ENCODE results near the gene RRP15. TPM values are rescaled to one million over a fixed set of nuclear protein-coding genes. Genes with fewer than 3 reads are reported as not detected.

Gene RRP15
- total and polyA plus RNA-seq, 9 donors = 10.7 to 20.7 (median 17.9) TPM

GRCh38 chr1:218324226-218324580 is 39.1 kb downstream of the RRP15 start:
- no peaks in the 10 kb centered on the region for H3K4me1 ChIP-seq (ENCODE audit: control insufficient read depth, insufficient read depth, low read length)
- no peaks in the 10 kb centered on the region for H3K9me3 ChIP-seq (replicated peaks; ENCODE audit: control insufficient read depth, low read depth, low read length)
- no peak overlapping the region for H3K4me3 ChIP-seq (ENCODE audit: low read length)
- DNase-seq = no peak
- H3K36me3 ChIP-seq (ENCODE audit: control insufficient read depth, insufficient read depth, low read length) = peaks cover 21% of the 10 kb centered on the region
- 96% methylated on average over 18 of the region's 20 CpGs for WGBS (ENCODE audit: insufficient coverage)
- no peaks in the 10 kb centered on the region for H3K27me3 ChIP-seq (ENCODE audit: control insufficient read depth, insufficient read depth, low read length)
- H3K27ac ChIP-seq (ENCODE audit: low read length) = no peak overlapping the region

- 85% methylated on average over 3 of the region's 3 CpGs for WGBS (ENCODE audit: insufficient coverage)
- H3K9me3 ChIP-seq (replicated peaks; ENCODE audit: control insufficient read depth, low read depth, low read length) = no peaks in the 10 kb centered on the region
- H3K27me3 ChIP-seq (ENCODE audit: control insufficient read depth, insufficient read depth, low read length) = no peaks in the 10 kb centered on the region
- peaks cover 8% of the 10 kb centered on the region for H3K36me3 ChIP-seq (ENCODE audit: control insufficient read depth, insufficient read depth, low read length)
- DNase-seq = no peak
- no peaks in the 10 kb centered on the region for H3K4me1 ChIP-seq (ENCODE audit: control insufficient read depth, insufficient read depth, low read length)
- H3K4me3 ChIP-seq (ENCODE audit: low read length) = no peak overlapping the region
- H3K27ac ChIP-seq (ENCODE audit: low read length) = no peak overlapping the region
Observed at GRCh38 chr1:218328769-218329168, 43.7 kb downstream of the RRP15 start.

DNA sequence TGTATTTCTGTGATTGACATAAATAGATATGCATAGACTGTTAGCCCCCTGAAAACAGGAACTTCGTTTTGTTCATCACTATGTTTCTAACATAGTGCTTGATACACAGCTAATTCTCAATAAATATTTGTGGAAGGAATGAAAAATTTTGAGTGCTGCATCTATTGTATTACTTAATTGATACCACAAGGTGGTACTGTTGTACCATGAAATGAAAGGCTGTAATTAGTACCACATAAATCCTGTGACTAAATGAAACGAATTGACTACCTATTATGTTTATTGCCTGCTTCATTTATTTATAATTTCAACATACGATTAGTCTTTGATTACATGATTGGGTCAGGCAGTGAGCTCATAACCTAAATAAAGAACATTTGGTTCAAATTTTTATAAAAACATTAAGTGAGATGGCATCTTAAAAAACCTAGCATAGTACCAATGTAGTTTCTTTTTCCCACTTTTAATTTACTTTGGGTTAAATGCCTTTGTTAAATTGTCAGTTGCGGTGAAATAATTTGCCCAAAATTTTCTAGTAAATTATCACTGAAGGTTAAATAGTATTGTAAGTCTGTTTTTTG is 45.0 kb downstream of the RRP15 start:
- Histone ChIP-seq H3K4me1 (ENCODE audit: control insufficient read depth, insufficient read depth, low read length) (no peaks in the 10 kb centered on the region), H3K27ac (ENCODE audit: low read length) (no peak overlapping the region), H3K36me3 (ENCODE audit: control insufficient read depth, insufficient read depth, low read length) (peaks cover 2% of the 10 kb centered on the region), H3K4me3 (ENCODE audit: low read length) (no peak overlapping the region), H3K27me3 (ENCODE audit: control insufficient read depth, insufficient read depth, low read length) (no peaks in the 10 kb centered on the region), H3K9me3 (replicated peaks; ENCODE audit: control insufficient read depth, low read depth, low read length) (no peaks in the 10 kb centered on the region)
- WGBS (ENCODE audit: insufficient coverage) = no CpG with 5 or more reads among the region's 4 CpGs
- peak; percentile 68 for DNase-seq

- no peaks in the 10 kb centered on the region for H3K27me3 ChIP-seq (ENCODE audit: control insufficient read depth, insufficient read depth, low read length)
- peaks cover 3% of the 10 kb centered on the region for H3K4me1 ChIP-seq (ENCODE audit: control insufficient read depth, insufficient read depth, low read length)
- DNase-seq = no peak
- H3K9me3 ChIP-seq (replicated peaks; ENCODE audit: control insufficient read depth, low read depth, low read length) = no peaks in the 10 kb centered on the region
- no peak overlapping the region for H3K27ac ChIP-seq (ENCODE audit: low read length)
- peaks cover 2% of the 10 kb centered on the region for H3K36me3 ChIP-seq (ENCODE audit: control insufficient read depth, insufficient read depth, low read length)
- no peak overlapping the region for H3K4me3 ChIP-seq (ENCODE audit: low read length)
Observed at GRCh38 chr1:218332416-218332815, 47.3 kb downstream of the RRP15 start.

- WGBS (ENCODE audit: insufficient coverage) = 100% methylated on average over 1 of the region's 2 CpGs
- H3K27ac ChIP-seq (ENCODE audit: low read length) = peak overlapping the region; percentile 73
- H3K4me1 ChIP-seq (ENCODE audit: control insufficient read depth, insufficient read depth, low read length) = peaks cover 3% of the 10 kb centered on the region
- H3K27me3 ChIP-seq (ENCODE audit: control insufficient read depth, insufficient read depth, low read length) = no peaks in the 10 kb centered on the region
- DNase-seq = peak; percentile 76
- H3K9me3 ChIP-seq (replicated peaks; ENCODE audit: control insufficient read depth, low read depth, low read length) = no peaks in the 10 kb centered on the region
- no peaks in the 10 kb centered on the region for H3K36me3 ChIP-seq (ENCODE audit: control insufficient read depth, insufficient read depth, low read length)
- H3K4me3 ChIP-seq (ENCODE audit: low read length) = no peak overlapping the region
Observed at GRCh38 chr1:218336328-218336727, 51.2 kb downstream of the RRP15 start.

GRCh38 chr1:218339267-218339831 is 54.3 kb downstream of the RRP15 start:
- peak; percentile 72 for DNase-seq
- WGBS (ENCODE audit: insufficient coverage) = no CpG with 5 or more reads among the region's 1 CpG
- no peak overlapping the region for H3K4me3 ChIP-seq (ENCODE audit: low read length)

GRCh38 chr1:218341325-218341724 is 56.2 kb downstream of the RRP15 start:
- Histone ChIP-seq H3K9me3 (replicated peaks; ENCODE audit: control insufficient read depth, low read depth, low read length) (no peaks in the 10 kb centered on the region), H3K27me3 (ENCODE audit: control insufficient read depth, insufficient read depth, low read length) (no peaks in the 10 kb centered on the region), H3K27ac (ENCODE audit: low read length) (no peak overlapping the region), H3K36me3 (ENCODE audit: control insufficient read depth, insufficient read depth, low read length) (no peaks in the 10 kb centered on the region), H3K4me3 (ENCODE audit: low read length) (no peak overlapping the region), H3K4me1 (ENCODE audit: control insufficient read depth, insufficient read depth, low read length) (peaks cover 4% of the 10 kb centered on the region)
- no CpG with 5 or more reads among the region's 1 CpG for WGBS (ENCODE audit: insufficient coverage)
- DNase-seq = no peak

More at GRCh38 chr1:218339267-218339831, 54.3 kb downstream of the RRP15 start:
- peaks cover 3% of the 10 kb centered on the region for H3K4me1 ChIP-seq (ENCODE audit: control insufficient read depth, insufficient read depth, low read length)
- no peaks in the 10 kb centered on the region for H3K36me3 ChIP-seq (ENCODE audit: control insufficient read depth, insufficient read depth, low read length)
- no peaks in the 10 kb centered on the region for H3K27me3 ChIP-seq (ENCODE audit: control insufficient read depth, insufficient read depth, low read length)
- H3K27ac ChIP-seq (ENCODE audit: low read length) = no peak overlapping the region
- no peaks in the 10 kb centered on the region for H3K9me3 ChIP-seq (replicated peaks; ENCODE audit: control insufficient read depth, low read depth, low read length)

DNA sequence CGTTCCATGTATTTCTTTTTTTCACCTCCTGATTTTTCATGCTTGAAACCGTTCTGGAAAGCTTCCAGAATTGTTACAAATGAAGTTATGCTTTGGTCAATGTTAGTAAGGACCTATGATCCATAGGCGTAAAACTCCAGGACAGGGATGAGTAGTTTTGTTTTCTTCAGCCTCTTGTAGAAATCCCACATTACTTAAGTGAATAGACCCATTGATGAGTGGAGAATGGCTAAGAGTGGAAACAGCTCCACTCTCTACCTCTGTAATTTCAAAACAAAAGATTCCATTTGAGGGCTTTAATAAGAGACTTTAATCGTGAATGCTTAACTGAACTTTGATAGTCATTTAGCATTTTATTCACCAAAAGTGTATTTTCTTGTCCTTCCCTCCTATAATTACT is 57.0 kb downstream of the RRP15 start:
- no CpG with 5 or more reads among the region's 4 CpGs for WGBS (ENCODE audit: insufficient coverage)
- Histone ChIP-seq H3K27me3 (ENCODE audit: control insufficient read depth, insufficient read depth, low read length) (no peaks in the 10 kb centered on the region), H3K4me3 (ENCODE audit: low read length) (no peak overlapping the region), H3K36me3 (ENCODE audit: control insufficient read depth, insufficient read depth, low read length) (no peaks in the 10 kb centered on the region), H3K27ac (ENCODE audit: low read length) (no peak overlapping the region), H3K9me3 (replicated peaks; ENCODE audit: control insufficient read depth, low read depth, low read length) (no peaks in the 10 kb centered on the region), H3K4me1 (ENCODE audit: control insufficient read depth, insufficient read depth, low read length) (peaks cover 4% of the 10 kb centered on the region)
- DNase-seq = no peak

DNA sequence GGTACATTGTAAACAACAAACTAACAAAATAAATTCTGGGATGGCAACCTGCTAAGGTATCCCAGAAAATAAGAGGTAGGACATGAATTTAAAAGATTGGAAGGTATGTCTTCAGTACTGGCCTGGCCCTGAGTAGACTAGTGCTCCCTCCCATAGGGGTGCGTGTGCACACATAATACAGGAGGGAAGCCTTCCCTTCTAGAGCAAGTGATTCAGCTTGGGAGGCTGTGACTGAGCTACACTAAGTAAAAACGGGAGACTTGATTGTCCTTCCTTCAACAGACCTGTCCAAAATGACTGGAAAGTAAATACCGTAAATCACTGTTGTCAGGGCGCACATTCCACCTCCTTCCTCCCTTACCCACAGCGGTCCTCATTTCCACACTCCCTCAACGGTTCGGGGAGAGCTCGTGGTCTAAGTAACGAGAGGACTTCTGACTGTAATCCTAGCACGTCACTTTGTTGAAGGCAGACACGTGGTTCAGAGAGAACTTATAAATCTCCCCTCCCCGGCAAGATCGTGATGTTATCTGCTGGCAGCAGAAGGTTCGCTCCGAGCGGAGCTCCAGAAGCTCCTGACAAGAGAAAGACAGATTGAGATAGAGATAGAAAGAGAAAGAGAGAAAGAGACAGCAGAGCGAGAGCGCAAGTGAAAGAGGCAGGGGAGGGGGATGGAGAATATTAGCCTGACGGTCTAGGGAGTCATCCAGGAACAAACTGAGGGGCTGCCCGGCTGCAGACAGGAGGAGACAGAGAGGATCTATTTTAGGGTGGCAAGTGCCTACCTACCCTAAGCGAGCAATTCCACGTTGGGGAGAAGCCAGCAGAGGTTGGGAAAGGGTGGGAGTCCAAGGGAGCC is 60.0 kb downstream of the RRP15 start, which contains the start of gene TGFB2:
Gene TGFB2 (plus strand): TSS at position 523 of the 859 bp plus-strand sequence. CDS start 1,366 bp downstream, outside the sequence.
- DNase-seq = peak; percentile 96
- Histone ChIP-seq H3K27me3 (ENCODE audit: control insufficient read depth, insufficient read depth, low read length) (no peaks in the 10 kb centered on the region), H3K36me3 (ENCODE audit: control insufficient read depth, insufficient read depth, low read length) (no peaks in the 10 kb centered on the region), H3K4me3 (ENCODE audit: low read length) (peak within 1 kb of the TSS; percentile 83), H3K4me1 (ENCODE audit: control insufficient read depth, insufficient read depth, low read length) (peaks cover 4% of the 10 kb centered on the region), H3K9me3 (replicated peaks; ENCODE audit: control insufficient read depth, low read depth, low read length) (no peaks in the 10 kb centered on the region), H3K27ac (ENCODE audit: low read length) (peak within 1 kb of the TSS; percentile 99)
- 0% methylated on average over 8 of the region's 22 CpGs for WGBS (ENCODE audit: insufficient coverage)

DNA sequence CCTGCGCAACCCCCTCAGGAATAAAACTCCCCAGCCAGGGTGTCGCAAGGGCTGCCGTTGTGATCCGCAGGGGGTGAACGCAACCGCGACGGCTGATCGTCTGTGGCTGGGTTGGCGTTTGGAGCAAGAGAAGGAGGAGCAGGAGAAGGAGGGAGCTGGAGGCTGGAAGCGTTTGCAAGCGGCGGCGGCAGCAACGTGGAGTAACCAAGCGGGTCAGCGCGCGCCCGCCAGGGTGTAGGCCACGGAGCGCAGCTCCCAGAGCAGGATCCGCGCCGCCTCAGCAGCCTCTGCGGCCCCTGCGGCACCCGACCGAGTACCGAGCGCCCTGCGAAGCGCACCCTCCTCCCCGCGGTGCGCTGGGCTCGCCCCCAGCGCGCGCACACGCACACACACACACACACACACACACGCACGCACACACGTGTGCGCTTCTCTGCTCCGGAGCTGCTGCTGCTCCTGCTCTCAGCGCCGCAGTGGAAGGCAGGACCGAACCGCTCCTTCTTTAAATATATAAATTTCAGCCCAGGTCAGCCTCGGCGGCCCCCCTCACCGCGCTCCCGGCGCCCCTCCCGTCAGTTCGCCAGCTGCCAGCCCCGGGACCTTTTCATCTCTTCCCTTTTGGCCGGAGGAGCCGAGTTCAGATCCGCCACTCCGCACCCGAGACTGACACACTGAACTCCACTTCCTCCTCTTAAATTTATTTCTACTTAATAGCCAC is 60.7 kb downstream of the RRP15 start:
- WGBS (ENCODE audit: insufficient coverage) = under 1% methylated on average over 62 of the region's 64 CpGs
- H3K4me3 ChIP-seq (ENCODE audit: low read length) = peak overlapping the region; percentile 83
- no peaks in the 10 kb centered on the region for H3K27me3 ChIP-seq (ENCODE audit: control insufficient read depth, insufficient read depth, low read length)
- DNase-seq = peak; percentile 90
- H3K9me3 ChIP-seq (replicated peaks; ENCODE audit: control insufficient read depth, low read depth, low read length) = no peaks in the 10 kb centered on the region
- peak overlapping the region; percentile 99 for H3K27ac ChIP-seq (ENCODE audit: low read length)
- peaks cover 8% of the 10 kb centered on the region for H3K4me1 ChIP-seq (ENCODE audit: control insufficient read depth, insufficient read depth, low read length)
- no peaks in the 10 kb centered on the region for H3K36me3 ChIP-seq (ENCODE audit: control insufficient read depth, insufficient read depth, low read length)

Measured in muscle of leg (tissue), 11 donors.